HG02759 (cell line): ENCODE measurements around the gene CCDC85A.
"Not testable (repeated sequence)": the region's sequence is repeated elsewhere in the genome, so short reads cannot be mapped to it uniquely, and the experiment has no call there.

Source experiments
- ATAC-seq: cut with Tn5 transposase; IDR thresholded peaks from one replicate; pipeline ENCODE4 v1.9.1; 2021; ENCODE audit warnings: mild to moderate bottlenecking, moderate library complexity; ENCODE audit not compliant: unreplicated experiment

The CCDC85A gene

DNA sequence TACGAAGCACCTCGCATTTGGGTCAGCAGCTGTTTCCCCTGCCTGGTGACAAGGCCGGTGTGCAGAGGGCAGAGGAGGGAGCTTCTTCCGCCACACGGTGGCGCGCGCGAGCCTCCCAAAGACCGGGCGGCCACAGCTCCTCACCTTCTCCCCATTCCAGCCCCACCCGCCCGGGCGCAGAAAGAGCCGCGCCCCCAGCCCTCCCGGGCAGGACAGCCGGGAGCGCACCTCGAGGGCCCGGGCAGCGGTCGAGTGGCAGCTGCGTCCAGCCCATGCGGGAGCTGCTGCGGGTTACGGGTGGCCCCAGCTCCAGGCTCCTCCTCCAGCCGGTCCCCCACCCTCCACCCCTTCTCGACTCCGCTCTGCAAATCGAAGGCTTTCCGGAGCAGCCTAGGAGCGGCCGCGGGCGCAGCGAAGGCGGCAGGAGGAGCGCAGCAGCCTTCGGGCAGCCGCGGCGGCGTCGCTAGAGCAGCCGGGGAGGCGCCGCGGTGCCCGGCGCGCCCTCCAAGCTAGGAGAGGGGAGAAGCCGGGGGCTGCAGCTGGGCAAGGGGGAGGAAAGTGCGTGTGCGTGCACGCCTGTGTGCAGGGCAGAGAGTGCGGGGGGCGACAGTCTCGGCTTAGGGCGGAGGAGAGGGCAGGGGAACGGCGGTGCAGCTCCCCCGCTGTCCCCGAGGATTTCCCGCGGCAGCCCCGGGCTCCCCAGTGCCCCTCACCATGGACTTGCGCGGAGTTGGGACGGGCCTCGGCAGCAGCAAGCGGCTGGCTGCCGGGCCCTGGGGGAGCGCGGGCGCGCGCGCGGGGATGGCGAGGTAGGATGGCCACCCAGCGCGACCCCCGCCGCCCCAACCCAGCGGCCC lies at the start of gene CCDC85A:
TSS of gene CCDC85A (plus strand) at position 348 of the 857 bp plus-strand sequence. CDS start 635 bp downstream, outside the sequence.
- ATAC-seq = peak; percentile 98

DNA sequence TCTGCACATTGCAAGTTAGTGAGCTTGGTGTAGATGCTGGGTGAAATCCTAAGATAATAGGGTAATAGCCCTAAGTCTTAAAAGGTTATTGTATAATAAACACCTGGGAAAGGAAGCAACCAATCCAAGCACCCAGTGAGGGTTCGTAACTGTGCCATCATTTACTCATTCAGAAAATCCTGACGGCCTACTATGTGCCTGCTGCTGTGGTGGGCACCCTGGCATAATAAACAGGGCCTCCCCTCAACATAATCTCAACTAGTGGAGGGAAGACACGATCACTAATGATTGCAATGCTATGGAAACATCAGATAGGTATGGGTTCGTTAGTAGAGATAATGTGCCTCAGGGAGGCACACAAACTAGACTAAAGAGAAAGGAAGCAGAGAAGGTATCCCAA lies 48.9 kb upstream of the CCDC85A start:
- no peak for ATAC-seq

DNA sequence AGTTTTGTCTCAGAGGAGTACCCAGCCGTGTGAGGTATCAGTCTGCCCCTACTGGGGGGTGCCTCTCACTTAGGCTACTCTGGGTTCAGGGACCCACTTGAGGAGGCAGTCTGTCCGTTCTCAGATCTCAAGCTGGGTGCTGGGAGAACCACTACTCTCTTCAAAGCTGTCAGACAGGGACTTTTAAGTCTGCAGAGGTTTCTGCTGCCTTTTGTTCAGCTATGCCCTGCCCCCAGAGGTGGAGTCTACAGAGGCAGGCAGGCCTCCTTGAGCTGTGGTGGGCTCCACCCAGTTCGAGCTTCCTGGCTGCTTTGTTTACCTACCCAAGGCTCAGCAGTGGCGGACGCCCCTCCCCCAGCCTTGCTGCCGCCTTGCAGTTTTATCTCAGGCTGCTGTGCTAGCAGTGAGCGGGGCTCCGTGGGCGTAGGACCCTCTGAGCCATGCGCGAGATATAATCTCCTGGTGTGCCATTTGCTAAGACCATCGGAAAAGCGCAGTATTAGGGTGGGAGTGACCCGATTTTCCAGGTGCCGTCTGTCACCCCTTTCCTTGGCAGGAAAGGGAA lies 41.2 kb upstream of the CCDC85A start:
- not testable (repeated sequence) for ATAC-seq

DNA sequence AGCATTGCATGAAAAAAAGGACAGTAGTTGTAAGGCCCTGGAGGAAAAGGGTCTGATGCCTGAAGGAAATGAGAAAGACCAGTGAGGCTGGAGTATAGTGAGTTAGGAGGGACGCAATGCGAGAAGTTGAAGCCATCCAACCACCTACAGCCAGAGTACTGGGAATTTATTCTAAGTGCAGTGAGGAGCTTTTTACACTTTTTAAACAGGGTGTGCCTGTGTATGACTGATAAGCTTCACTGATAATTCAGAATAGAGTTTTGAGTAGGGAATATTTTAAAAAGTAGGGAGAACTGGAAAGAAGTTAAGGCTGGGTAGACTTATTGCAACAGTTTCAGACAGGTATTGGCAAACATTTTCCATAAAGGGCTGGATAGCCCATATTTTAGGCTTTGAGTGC lies 35.9 kb upstream of the CCDC85A start:
- ATAC-seq = no peak

DNA sequence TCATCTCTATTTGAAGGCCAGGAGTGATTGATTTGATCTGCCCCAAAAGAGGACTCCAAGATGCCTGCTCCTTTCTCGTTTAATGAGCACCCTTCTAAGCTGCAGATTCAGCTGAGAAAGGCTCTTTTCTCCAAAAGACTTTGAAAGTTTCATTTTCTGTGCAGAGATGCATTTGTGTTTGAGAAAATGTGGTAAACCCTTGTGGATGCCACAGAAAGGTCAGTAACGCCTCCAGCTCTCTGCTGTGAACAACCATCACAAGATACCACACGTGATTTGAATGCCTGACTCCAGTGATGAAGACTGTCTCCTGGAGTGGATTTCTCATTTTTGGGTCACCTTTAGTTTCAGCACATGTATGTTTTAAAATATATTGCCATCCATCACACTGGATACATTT lies 35.0 kb upstream of the CCDC85A start:
- ATAC-seq = no peak

DNA sequence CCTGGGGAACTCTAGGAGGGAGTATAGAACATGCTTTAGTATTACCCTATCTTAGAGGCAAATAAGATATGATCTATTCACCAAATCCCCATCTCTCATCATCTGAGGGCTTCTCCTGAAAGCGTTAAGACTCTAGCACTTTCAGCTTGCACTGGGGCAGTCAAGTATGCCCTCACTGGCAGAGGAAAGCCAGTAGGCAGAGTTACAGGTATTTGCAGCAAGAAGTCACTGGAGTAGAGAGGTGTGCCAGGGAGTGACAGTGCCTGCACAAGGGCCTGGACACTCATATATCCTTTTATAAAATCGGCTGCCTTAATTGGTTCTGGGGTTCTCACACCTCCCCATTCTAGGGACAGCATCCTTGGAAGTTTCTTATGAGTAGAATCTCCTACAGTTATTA lies 31.9 kb upstream of the CCDC85A start:
- no peak for ATAC-seq

DNA sequence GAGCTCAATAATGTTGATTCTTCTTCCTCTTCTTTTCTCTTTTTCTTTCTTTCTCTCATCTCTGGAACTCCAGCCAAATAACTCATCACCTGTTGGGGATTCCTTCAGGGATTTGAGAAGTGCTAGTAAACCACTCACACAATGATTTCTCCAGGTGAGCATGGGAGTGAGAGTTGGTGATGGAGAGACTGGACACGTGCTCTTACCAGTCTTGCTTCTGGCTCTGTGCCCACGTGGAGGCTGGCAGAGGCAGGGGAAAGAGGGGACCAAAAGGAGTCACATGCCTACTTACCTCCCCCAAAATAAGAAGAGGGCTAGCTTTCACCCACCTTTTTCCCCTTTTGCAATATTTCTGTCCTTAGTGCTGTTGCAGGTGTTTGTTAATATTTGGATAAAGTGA lies 28.6 kb upstream of the CCDC85A start:
- ATAC-seq = no peak

DNA sequence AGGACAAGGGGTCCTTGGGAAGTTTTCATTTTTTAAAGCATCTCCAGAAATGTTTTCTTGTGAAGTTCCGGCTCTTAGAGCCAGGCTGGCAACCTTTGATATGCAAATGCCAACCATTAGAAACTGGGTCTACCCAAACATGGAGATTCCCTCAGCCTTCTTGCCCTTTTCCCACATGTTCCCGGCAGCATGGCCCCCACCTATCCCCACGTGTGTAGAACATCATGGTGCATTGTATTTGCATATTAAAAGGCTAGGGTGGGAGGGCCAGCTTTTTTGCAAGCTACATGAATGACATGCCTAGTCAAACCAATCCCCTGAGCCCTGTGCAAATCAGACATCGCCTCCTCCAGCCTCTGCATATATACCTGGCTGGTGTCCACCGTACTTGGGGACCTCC lies 23.9 kb upstream of the CCDC85A start:
- ATAC-seq = not testable (repeated sequence)

DNA sequence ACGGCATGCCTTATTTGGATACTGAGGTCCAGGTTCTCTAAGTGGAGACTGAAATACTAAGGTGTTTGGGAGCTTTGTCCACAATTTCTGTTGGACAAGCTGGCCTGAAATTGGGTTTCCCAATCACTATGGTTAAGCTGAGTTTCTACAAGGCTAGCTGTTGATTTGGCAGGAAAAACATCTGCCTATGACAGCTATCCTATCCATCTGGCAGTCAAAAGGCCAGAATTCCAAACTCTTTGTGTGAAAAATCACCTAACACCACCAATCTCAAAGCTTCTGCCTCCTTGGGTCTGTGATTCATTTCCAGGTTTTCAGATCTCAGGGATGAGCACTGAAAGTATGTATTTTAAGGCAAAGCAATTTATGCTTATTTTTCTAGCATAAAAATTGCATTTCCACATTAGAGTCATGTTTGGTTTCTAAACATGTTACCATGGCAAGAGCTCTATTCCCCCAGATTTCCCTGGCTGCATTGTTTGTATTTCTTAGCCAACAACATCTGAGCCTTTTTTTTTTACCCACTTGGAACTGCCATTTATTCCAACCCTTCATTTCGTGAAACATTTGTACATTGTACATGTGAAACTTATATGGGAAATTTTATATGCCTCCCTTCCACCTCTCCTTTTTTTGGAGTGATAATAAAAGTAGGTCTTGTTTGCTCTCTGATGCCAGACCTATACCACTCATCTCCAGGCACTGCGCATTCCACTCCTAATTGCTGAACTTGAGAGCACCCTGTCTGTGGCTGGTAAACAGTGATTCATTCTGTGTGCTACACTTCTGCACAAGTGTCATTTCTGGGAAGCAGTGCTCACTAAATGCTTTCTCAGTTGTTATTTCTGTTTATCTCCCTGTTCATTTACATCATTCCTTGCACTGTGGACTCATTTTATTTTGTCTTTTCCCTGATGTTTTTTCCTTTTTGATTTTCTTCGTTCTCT lies 15.9 kb upstream of the CCDC85A start:
- no peak for ATAC-seq

DNA sequence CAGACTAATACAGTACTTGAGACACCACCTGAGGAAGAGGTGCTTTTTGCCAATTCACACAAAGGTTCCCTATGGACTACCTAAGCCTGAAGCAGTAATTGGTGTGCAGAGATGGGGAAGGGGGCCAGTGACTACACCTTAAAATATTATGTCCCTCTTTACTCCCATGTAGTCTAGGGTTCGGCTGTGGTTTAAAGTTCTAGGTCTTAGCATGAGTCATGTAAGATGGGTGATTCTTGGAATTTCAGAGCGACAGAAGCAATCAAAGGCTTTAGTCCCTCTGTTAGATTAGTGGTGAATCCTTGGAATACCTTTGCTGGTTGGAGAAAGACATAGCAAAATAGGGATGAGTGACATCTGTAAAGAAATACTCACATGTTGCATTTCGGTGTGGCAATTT lies 14.3 kb upstream of the CCDC85A start:
- no peak for ATAC-seq

DNA sequence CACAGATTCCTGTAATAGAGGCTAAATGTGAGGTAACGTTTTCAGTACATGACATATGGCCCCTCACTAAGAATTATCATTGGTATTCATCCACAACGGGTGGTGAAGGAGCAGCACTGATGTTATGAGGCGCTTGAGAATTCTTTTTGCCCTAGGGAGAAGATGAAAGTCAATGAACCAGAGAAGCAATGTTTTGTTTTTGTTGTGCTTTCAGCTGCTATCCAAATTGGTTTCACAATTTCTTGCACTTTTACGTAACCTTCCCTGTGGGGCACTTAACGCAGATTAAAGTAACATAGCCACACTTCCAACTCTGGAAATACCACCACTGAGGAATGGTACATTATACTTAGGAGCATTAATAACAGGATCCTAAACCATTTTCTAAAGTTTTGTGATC lies 13.3 kb upstream of the CCDC85A start:
- ATAC-seq = no peak

DNA sequence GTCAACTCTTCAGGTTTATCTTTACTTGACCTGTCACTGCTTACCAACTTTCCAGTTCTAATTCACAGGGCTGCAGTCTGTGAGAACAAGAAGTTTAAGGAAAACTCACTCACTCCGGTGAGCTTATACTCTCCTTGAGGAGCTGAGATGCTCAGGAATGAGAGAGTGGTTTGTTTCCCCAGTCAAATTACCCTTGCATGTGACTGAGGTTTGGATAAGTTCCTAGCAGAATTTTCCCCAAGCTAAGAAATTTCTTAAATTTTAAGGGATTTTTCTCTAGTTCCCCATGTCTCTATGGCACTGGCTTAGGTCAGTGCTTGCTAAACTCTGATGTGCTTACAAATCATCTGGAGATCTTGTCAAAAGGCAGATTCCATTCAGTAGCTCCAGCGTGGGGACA lies 12.8 kb upstream of the CCDC85A start:
- ATAC-seq = no peak

DNA sequence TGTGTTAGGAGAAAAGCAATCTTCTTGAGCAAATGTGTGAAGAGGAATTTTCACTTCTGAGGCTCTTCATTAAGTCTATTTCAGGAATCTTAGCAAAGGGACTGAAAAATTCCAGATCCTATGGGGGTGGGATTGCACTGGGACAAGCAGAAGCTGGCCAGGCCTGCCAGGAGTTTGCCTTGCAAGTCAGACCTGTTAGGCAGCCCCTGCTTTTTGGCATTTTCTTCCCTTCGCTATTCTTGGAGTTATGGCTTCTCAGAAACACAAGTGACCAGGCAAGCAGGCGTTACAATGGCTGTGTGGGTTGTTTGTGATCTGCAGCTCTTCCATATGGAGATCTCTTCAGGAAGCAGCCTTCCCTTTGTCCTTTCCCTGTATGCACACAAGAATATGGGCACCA lies 8.0 kb upstream of the CCDC85A start:
- no peak for ATAC-seq

DNA sequence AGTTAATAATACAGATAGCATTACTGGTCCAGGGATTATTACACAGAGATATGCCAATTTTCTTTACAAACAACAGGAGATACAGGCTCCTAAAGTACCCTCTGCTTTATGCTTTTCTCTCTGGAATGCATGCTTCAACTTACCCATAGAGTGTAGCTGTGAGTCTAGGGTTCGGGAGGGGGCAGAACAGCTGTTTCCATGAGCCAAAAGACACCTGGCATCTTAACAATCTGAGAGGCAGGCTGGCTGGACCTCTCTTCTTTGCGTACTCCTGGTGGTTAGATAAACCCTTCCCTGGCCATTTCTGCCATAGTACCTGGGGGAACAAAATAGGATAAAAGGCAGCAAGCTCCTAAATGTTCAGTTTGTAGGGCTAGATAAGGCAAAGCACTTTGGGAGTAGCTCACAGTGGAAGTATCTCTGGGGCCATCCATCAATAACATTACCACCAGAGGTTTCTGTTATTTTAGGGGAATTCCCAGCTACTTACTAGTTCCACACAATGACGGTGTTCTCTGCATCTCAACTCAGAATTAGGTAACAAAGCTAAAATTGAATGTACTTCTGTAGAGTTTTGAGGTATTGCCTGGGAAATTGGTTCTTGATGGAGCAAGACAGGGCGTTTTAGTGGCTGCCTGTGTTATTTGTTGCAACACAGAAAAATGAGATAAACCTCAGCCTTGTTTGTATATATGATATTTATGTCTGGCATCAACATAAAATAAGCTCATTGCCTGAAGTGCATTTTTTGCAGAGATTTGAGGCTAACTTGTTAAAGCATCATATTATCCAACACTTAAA lies 6.2 kb upstream of the CCDC85A start:
- ATAC-seq = peak; percentile 88

DNA sequence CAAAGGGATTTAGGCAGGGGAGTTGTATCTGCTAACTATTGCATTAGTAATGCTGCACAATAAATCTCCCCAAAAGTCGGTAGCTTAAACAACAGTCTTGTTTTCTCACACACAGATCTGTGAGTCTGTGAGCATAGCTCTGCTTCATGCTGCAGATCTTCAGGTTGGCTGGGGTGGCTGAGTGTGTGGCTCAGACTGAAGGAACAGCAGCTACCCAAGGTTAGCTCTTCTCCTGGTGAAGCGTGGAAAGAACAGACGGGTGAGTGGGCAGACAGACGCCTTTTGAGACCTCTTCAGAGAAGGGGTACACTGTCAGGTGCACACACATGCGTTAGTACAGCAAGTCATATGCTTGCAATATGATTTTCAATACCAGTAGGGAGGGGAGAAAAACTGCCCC lies 3.9 kb upstream of the CCDC85A start:
- no peak for ATAC-seq

DNA sequence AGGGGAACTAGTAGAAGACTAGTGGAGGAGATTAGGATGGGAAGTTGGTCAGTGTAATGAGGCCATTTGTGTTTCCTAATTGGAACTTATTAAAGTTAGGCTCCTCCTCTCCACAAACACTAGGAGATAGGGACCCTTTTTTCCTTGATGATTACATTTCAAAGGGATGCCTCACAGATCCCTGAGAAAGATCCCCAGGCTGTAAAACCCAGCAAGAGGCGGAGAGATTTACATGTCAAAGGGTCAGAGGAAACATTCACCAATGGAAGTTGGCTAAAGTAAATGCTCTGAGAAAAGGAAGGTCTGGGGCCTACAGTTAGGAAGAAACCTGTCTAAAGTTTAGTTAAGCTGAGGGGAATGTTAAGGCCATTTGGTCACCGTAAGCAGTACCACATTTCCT lies 1.4 kb upstream of the CCDC85A start:
- ATAC-seq = no peak

DNA sequence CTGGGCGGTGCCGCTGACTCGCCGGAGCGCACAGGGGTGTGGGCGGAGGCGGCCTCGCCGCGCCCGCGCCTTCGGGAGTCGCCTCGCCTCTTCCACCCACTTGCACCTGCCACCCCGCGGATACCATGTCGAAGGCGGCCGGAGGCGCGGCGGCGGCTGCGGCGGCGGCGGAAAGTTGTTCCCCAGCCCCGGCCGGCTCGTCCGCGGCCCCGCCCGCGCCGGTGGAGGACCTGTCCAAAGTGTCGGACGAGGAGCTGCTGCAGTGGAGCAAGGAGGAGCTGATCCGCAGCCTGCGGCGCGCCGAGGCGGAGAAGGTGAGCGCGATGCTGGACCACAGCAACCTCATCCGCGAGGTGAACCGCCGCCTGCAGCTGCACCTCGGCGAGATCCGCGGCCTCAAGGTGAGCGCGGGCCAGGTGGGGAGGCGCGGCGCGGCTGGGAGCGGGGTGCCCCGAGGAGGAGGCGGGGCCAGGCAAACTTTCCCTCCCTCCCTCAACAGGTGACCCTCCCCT lies 766 bp downstream of the CCDC85A start:
- ATAC-seq = peak; percentile 21

DNA sequence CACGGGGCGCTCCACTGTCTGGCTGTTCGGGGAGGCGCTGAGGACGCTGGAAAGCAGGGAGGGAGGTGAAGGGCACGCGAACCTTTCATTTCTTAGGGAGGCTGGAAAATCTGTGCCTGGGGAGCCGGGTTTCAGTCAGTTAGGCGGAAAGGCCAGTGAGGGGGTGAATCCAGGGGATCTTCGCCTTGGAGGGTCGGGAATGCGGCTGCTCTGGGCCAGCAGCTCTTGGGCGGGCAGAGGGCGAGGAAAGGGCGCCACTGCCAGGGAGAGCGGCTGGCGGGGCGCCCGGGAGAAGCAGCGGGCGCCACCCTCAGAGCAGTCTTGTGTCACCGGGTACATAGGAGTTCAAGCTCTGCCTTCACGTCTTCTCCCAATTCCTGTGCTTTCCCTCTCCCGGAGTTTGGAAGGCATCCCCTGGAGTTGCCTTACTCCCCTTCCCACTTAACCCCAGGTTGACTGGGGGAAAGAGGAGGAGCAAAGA lies 1.4 kb downstream of the CCDC85A start:
- ATAC-seq = no peak

DNA sequence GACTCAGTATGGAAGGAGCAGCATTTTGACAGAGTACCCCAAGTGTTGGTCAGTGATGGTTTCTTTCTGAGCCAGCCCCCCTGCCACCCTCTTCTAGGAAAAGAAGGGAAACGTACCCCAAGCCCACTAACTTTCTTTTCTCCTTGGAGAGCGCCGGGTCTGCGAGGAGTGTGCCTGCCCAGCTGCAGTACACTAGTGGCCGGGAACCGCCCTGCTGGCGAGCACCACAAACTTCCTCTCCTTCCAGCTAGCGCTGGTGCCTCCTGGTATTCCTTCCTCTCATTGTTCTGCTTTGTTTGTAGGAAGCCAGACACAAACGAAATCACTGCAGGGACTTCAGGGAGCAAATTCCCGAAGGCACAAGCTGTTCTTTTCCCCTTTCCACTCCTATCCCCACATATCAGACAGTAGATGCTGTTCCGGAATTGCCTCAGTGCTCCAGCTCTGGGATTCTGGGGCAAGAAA lies 1.8 kb downstream of the CCDC85A start:
- no peak for ATAC-seq

DNA sequence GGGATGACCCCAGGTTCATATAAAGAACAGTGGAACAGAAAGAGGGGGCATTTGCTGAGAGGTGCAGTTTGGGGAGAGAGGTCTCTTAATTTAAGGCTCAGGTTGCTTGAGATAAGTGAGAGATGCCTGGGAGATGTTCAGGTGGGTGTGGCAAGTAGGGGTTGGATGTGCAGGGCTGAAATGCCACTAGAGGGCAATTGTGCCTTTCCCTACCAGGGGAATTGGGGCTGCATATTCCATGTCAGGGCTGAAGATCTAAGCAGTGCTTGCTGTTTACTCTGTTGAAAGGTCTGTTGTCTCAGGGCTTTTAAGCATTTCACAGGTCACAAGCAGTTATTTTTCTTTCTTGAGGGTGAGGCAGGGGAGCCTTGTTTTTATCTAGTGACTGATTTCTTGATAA lies 7.8 kb downstream of the CCDC85A start:
- no peak for ATAC-seq
